Hepatocyte (in vitro differentiated cells): ENCODE measurements around the gene SLFNL1.

Experiments used
- EZH2 ChIP-seq: fragments of 200-600 bp; sonication (generic); IDR thresholded peaks from 2 replicates; pipeline ENCODE4 v1.6.1; 2016; ENCODE audit warnings: antibody characterized with exemption, mild to moderate bottlenecking, borderline replicate concordance
- TF ChIP-seq, protein P1 (sequence below): fragments of 200-600 bp; sonication (generic); IDR thresholded peaks from 2 replicates; pipeline ENCODE4 v1.5.1; 2016; ENCODE audit warnings: antibody characterized with exemption, mild to moderate bottlenecking; ENCODE audit not compliant: poor library complexity

DNA sequence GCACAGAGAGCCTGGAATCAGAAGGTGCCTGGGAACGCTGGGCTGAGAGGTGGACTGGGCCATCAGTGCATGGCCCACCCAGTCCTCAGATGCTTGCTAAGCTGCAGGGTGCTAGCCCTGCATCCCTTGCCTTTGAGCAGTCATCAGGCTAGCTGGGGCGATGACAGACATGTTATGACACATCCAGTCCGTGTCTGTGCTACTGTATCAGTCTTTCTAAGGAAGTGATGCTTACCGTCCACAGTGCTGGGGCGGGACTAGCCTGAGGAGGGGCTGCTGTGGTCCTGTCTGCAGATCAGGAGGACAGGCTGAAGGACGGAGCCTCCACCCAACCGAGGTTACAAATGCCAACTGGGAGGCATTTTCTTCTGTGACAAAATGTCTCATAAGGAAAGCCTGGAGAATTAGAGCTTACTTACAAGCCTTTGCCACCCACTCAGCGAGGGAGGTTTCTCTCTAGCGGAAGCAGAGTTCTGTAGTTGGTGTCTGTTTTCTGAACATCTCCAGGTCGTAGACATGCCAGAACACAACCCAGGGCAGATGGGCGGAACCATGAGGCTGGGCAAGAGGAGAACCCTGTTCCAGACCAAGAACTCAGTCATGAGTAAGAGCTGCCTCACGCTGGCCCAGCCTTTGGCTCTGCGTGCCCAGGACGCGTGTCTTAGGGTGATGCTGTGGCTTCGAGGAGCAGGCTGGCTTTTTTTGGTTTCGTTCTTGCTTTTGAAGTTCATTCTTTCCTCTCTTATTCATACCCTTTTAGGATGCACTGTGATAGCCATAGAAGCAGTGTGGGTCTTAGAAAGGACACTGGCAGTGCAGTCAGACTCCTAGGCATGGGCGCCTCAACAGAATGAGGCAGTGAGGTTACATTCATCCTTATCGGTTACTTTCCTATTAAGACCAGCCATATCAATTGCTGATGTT, 14.3 kb downstream of the SLFNL1 start:
- TF ChIP-seq, protein P1, sequence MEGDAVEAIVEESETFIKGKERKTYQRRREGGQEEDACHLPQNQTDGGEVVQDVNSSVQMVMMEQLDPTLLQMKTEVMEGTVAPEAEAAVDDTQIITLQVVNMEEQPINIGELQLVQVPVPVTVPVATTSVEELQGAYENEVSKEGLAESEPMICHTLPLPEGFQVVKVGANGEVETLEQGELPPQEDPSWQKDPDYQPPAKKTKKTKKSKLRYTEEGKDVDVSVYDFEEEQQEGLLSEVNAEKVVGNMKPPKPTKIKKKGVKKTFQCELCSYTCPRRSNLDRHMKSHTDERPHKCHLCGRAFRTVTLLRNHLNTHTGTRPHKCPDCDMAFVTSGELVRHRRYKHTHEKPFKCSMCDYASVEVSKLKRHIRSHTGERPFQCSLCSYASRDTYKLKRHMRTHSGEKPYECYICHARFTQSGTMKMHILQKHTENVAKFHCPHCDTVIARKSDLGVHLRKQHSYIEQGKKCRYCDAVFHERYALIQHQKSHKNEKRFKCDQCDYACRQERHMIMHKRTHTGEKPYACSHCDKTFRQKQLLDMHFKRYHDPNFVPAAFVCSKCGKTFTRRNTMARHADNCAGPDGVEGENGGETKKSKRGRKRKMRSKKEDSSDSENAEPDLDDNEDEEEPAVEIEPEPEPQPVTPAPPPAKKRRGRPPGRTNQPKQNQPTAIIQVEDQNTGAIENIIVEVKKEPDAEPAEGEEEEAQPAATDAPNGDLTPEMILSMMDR: no peak
- TF ChIP-seq EZH2: no peak
